HCT116 (cell line): Measurements from ENCODE around the gene ASB6. TPM values are rescaled to one million over a fixed set of nuclear protein-coding genes. Genes with fewer than 3 reads are reported as not detected.
A peak's percentile ranks its signal among the peaks of the same experiment; 100 is the strongest.

Experiments
- ATAC-seq: fragments of 200-7000 bp; cut with Tn5 transposase; 2 replicates; pipeline ENCODE4 v1.9.1; 2020; ENCODE audit warnings: mild to moderate bottlenecking, moderate library complexity
- BruUV-seq: library from RNA; stranded (reverse); fragments of 400-500 nt; replicated peaks from 2 replicates; lab custom pipeline; 2021; lab: Mats Ljungman, UMichigan
- CTCF ChIA-PET: fragments of 300-600 bp; sonication (Branson Sonifier 250); formaldehyde crosslinking; loops from one replicate; lab custom pipeline; 2021; ENCODE audit warnings: antibody characterized with exemption; lab: Charles Lee
- POLR2A ChIA-PET: fragments of 300-600, 350-600 bp; sonication (Branson Sonifier 250); formaldehyde crosslinking; loops from one replicate; lab custom pipeline; 2021; ENCODE audit warnings: antibody characterized with exemption; lab: Charles Lee
- RAD21 ChIA-PET, 2 experiments: fragments of 300-600 bp; sonication (Branson Sonifier 250); formaldehyde crosslinking; loops; one replicate each; lab custom pipeline; 2023; ENCODE audit warnings: low total read pairs in 2 of 2; ENCODE audit not compliant: uncharacterized antibody in 2 of 2, unreplicated experiment in 2 of 2, low non-redundant PET in 1 of 2; lab: Charles Lee
- DNase-seq: peaks from one replicate; pipeline ENCODE4 v3.0.0-alpha.2; 2010; ENCODE audit warnings: low read depth, low spot score
- H2AFZ ChIP-seq: fragments of 200-600 bp; shearing (Covaris generic), sonication (generic); 2 replicates; pipeline ENCODE4 v1.6.1; 2017; ENCODE audit warnings: low read depth, mixed run types, mixed read lengths, antibody characterized with exemption, low read length; ENCODE audit not compliant: poor library complexity, severe bottlenecking
- H3K27ac ChIP-seq: 2 replicates; pipeline ENCODE4 v1.5.1; 2012; ENCODE audit warnings: low read depth, low read length
- H3K27me3 ChIP-seq: fragments of 200-600 bp; sonication (generic); 2 replicates; pipeline ENCODE4 v1.6.1; 2016; ENCODE audit warnings: mixed run types, low read length, mixed read lengths; ENCODE audit not compliant: insufficient read depth
- H3K36me3 ChIP-seq, 2 experiments: fragments of 200-500 bp in 1 of 2; fragments of 200-600 bp in 1 of 2; sonication (Bioruptor generic) in 1 of 2; sonication (generic) in 1 of 2; 2 replicates each; pipeline versions ENCODE4 v1.5.1 to v1.6.1; 2014 to 2016; ENCODE audit warnings: low read length in 2 of 2, inconsistent platforms in 1 of 2, mixed read lengths in 1 of 2, mixed run types in 1 of 2; ENCODE audit not compliant: insufficient read depth in 2 of 2, control insufficient read depth in 1 of 2
- H3K4me1 ChIP-seq, 2 experiments: fragments of 200-600 bp in 1 of 2; sonication (generic) in 1 of 2; 2 replicates each; pipeline versions ENCODE4 v1.5.1 to v1.6.1; 2012 to 2017; ENCODE audit warnings: low read length in 2 of 2, inconsistent platforms in 1 of 2, mild to moderate bottlenecking in 1 of 2, mixed read lengths in 1 of 2, mixed run types in 1 of 2, moderate library complexity in 1 of 2; ENCODE audit not compliant: insufficient read depth in 2 of 2, control insufficient read depth in 1 of 2
- H3K4me2 ChIP-seq: fragments of 200-600 bp; sonication (generic); 2 replicates; pipeline ENCODE4 v1.6.1; 2017; ENCODE audit warnings: mixed run types, low read length, mixed read lengths
- H3K4me3 ChIP-seq, 2 experiments: fragments of 200-600 bp in 1 of 2; sonication (generic) in 1 of 2; replicated peaks in 1 of 2; 2 replicates each; pipeline ENCODE4 v1.5.1; 2011 to 2016; ENCODE audit warnings: low read length in 2 of 2, control low read depth in 1 of 2, low read depth in 1 of 2, mild to moderate bottlenecking in 1 of 2, mixed read lengths in 1 of 2, mixed run types in 1 of 2
- H3K79me2 ChIP-seq: fragments of 200-600 bp; sonication (generic); 2 replicates; pipeline ENCODE4 v1.6.1; 2017; ENCODE audit warnings: mild to moderate bottlenecking, mixed run types, low read length, moderate library complexity, mixed read lengths; ENCODE audit not compliant: insufficient read depth
- H3K9ac ChIP-seq: fragments of 200-600 bp; sonication (generic); 2 replicates; pipeline ENCODE4 v1.6.1; 2016; ENCODE audit warnings: low read length, mixed read lengths
- H3K9me2 ChIP-seq: fragments of 200-600 bp; sonication (generic), shearing (Covaris generic); 2 replicates; pipeline ENCODE4 v1.6.1; 2017; ENCODE audit warnings: mixed run types, mild to moderate bottlenecking, moderate library complexity; ENCODE audit not compliant: insufficient read depth
- H3K9me3 ChIP-seq, 2 experiments: fragments of 200-500 bp in 1 of 2; fragments of 200-600 bp in 1 of 2; sonication (Bioruptor generic) in 1 of 2; sonication (generic) in 1 of 2; 2 replicates each; pipeline ENCODE4 v1.6.1; 2014 to 2017; ENCODE audit warnings: low read length in 2 of 2, mixed read lengths in 2 of 2, inconsistent platforms in 1 of 2, low read depth in 1 of 2, mild to moderate bottlenecking in 1 of 2, mixed run types in 1 of 2, moderate library complexity in 1 of 2; ENCODE audit not compliant: control insufficient read depth in 1 of 2, insufficient read depth in 1 of 2
- H4K20me1 ChIP-seq: fragments of 200-600 bp; sonication (generic), shearing (Covaris generic); 2 replicates; pipeline ENCODE4 v1.6.1; 2017; ENCODE audit warnings: mixed run types, mild to moderate bottlenecking, moderate library complexity; ENCODE audit not compliant: insufficient read depth
- ATF3 ChIP-seq: IDR thresholded peaks from 2 replicates; pipeline ENCODE4 v1.6.1; 2012
- CBX3 ChIP-seq: IDR thresholded peaks from 2 replicates; pipeline ENCODE4 v1.6.1; 2012; ENCODE audit warnings: low read depth
- CTCF ChIP-seq, 3 experiments: fragments of 200-600 bp in 1 of 3; sonication (generic) in 1 of 3; IDR thresholded peaks in 2 of 3; conservative IDR thresholded peaks in 1 of 3; 2 replicates each; pipeline ENCODE4 v1.5.1; 2012 to 2017; ENCODE audit warnings: low read depth in 2 of 3, low read length in 2 of 3, antibody characterized with exemption in 1 of 3, borderline replicate concordance in 1 of 3, control low read depth in 1 of 3, mild to moderate bottlenecking in 1 of 3, mixed read lengths in 1 of 3, mixed run types in 1 of 3, moderate library complexity in 1 of 3; ENCODE audit not compliant: insufficient read depth in 1 of 3
- EGR1 ChIP-seq: IDR thresholded peaks from 2 replicates; pipeline ENCODE4 v1.6.1; 2012; ENCODE audit warnings: low read depth
- ELF1 ChIP-seq: IDR thresholded peaks from 2 replicates; pipeline ENCODE4 v1.6.1; 2012; ENCODE audit warnings: low read depth, borderline replicate concordance
- EZH2 ChIP-seq: fragments of 200-600 bp; sonication (generic); IDR thresholded peaks from 2 replicates; pipeline ENCODE4 v1.6.1; 2017; ENCODE audit warnings: antibody characterized with exemption, mixed run types
- EZH2phosphoT487 ChIP-seq: fragments of 200-600 bp; IDR thresholded peaks from 2 replicates; pipeline ENCODE4 v1.6.1; 2018; ENCODE audit warnings: antibody characterized with exemption, borderline replicate concordance
- FOSL1 ChIP-seq: IDR thresholded peaks from 2 replicates; pipeline ENCODE4 v1.6.1; 2012; ENCODE audit warnings: low read depth
- JUND ChIP-seq: IDR thresholded peaks from 2 replicates; pipeline ENCODE4 v1.6.1; 2012
- MAX ChIP-seq: IDR thresholded peaks from 2 replicates; pipeline ENCODE4 v1.6.1; 2012
- POLR2A ChIP-seq: IDR thresholded peaks from 2 replicates; pipeline ENCODE4 v1.7.0; 2011; ENCODE audit warnings: borderline replicate concordance; ENCODE audit not compliant: insufficient read depth, insufficient read length; ENCODE audit errors: extremely low read depth
- POLR2AphosphoS5 ChIP-seq: IDR thresholded peaks from 2 replicates; pipeline ENCODE4 v1.6.1; 2011; ENCODE audit warnings: mild to moderate bottlenecking, low read depth, low read length, moderate library complexity
- RAD21 ChIP-seq: IDR thresholded peaks from 2 replicates; pipeline ENCODE4 v1.6.1; 2012; ENCODE audit warnings: low read depth, mild to moderate bottlenecking
- REST ChIP-seq: IDR thresholded peaks from 2 replicates; pipeline ENCODE4 v1.6.1; 2012; ENCODE audit warnings: low read depth
- SIN3A ChIP-seq: IDR thresholded peaks from 2 replicates; pipeline ENCODE4 v1.6.1; 2012; ENCODE audit warnings: low read depth
- SP1 ChIP-seq: IDR thresholded peaks from 2 replicates; pipeline ENCODE4 v1.6.1; 2012; ENCODE audit warnings: low read depth
- SRF ChIP-seq: IDR thresholded peaks from 2 replicates; pipeline ENCODE4 v1.6.1; 2012; ENCODE audit warnings: low read depth
- ZBTB33 ChIP-seq: IDR thresholded peaks from 2 replicates; pipeline ENCODE4 v1.6.1; 2011; ENCODE audit warnings: mild to moderate bottlenecking, low read length, moderate library complexity; ENCODE audit not compliant: insufficient replicate concordance; ENCODE audit errors: extremely low read depth
- ZFX ChIP-seq: fragments of 450-650 bp; IDR thresholded peaks from 2 replicates; pipeline ENCODE4 v1.6.1; 2017
- ZNF274 ChIP-seq: fragments of 200-500 bp; sonication (Bioruptor generic); IDR thresholded peaks from 2 replicates; pipeline ENCODE4 v1.6.1; 2014; ENCODE audit warnings: mild to moderate bottlenecking, low read depth, low read length, inconsistent platforms
- intact Hi-C: fragments of 100-400 bp; cut with micrococcal nuclease; formaldehyde crosslinking; loops from 2 replicates; pipeline ENCODE4 v1.10.0; 2022
- total RNA-seq: library from RNA; stranded (reverse); gene quantifications from one replicate; pipeline ENCODE4 v1.2.1, GENCODE V29; 2021; ENCODE audit not compliant: unreplicated experiment

Gene ASB6
- total RNA-seq, 1 experiment from 2014 or later = 21.6 TPM

- Histone ChIP-seq H3K9me3 (no peaks in the 10 kb centered on the region), H3K79me2 (peaks cover 77% of the 10 kb centered on the region), H3K9me2 (no peaks in the 10 kb centered on the region), H3K4me3 (no peak overlapping the region), H3K4me2 (0 out of 2 replicates have a peak overlapping the region, but pooled peaks have one; percentile 88), H2AFZ (no peak overlapping the region), H3K36me3 (peaks cover 20 to 53% of the 10 kb centered on the region in 2 experiments), H3K9ac (no peak overlapping the region), H3K4me1 (peaks cover 11 to 38% of the 10 kb centered on the region in 2 experiments), H3K27ac (no peak overlapping the region), H4K20me1 (peaks cover 20% of the 10 kb centered on the region; the same call in 1 of the 2 replicates), H3K27me3 (no peaks in the 10 kb centered on the region)
- DNase-seq (no peak), ATAC-seq (no peak)
- intact Hi-C loops = no loop called here
- ChIA-PET RAD21 (no interaction called here), CTCF (interaction anchor here (0.5 to 1.5 kb wide), 3 partner anchors 11 to 486 kb away, joined by 3 to 4 read pairs (median 3); no protein-coding TSS in a partner anchor), POLR2A (no interaction called here)
- BruUV-seq = no TSS peak
- no peak for TF ChIP-seq POLR2AphosphoS5
- no peak for TF ChIP-seq MAX
- no peak for TF ChIP-seq REST
- no peak for TF ChIP-seq RAD21
- TF ChIP-seq JUND = no peak
- TF ChIP-seq ZNF274 = no peak
- no peak for TF ChIP-seq EGR1
- TF ChIP-seq POLR2A = no peak
- TF ChIP-seq EZH2phosphoT487 = no peak
- no peak for TF ChIP-seq ATF3
- TF ChIP-seq SIN3A = no peak
- no peak for TF ChIP-seq ZBTB33
- TF ChIP-seq FOSL1 = no peak
- no peak for TF ChIP-seq ELF1
- TF ChIP-seq EZH2 = no peak
- no peak for TF ChIP-seq CBX3
- no peak for TF ChIP-seq SRF
- TF ChIP-seq ZFX = no peak
- TF ChIP-seq CTCF (IDR thresholded peaks at IDR 0.05 in 2 of 3, conservative IDR thresholded peaks at IDR 0.05 in 1 of 3; ENCODE audit: borderline replicate concordance in 1 of 3, insufficient read depth in 1 of 3, low read depth in 2 of 3, low read length in 2 of 3) = no peak
- TF ChIP-seq SP1 = no peak
Observed at GRCh38 chr9:129628709-129629108, 13.2 kb downstream of the ASB6 start.
